HCT116 (cell line): Measurements from ENCODE around the gene TRPV4. TPM values are rescaled to one million over a fixed set of nuclear protein-coding genes. Genes with fewer than 3 reads are reported as not detected.

ENCODE experiments used
- ATAC-seq: fragments of 200-7000 bp; cut with Tn5 transposase; 2 replicates; pipeline ENCODE4 v1.9.1; 2020; ENCODE audit warnings: mild to moderate bottlenecking, moderate library complexity
- BruUV-seq: library from RNA; stranded (reverse); fragments of 400-500 nt; replicated peaks from 2 replicates; lab custom pipeline; 2021; lab: Mats Ljungman, UMichigan
- CTCF ChIA-PET: fragments of 300-600 bp; sonication (Branson Sonifier 250); formaldehyde crosslinking; loops from one replicate; lab custom pipeline; 2021; ENCODE audit warnings: antibody characterized with exemption; lab: Charles Lee
- POLR2A ChIA-PET: fragments of 300-600, 350-600 bp; sonication (Branson Sonifier 250); formaldehyde crosslinking; loops from one replicate; lab custom pipeline; 2021; ENCODE audit warnings: antibody characterized with exemption; lab: Charles Lee
- RAD21 ChIA-PET, 2 experiments: fragments of 300-600 bp; sonication (Branson Sonifier 250); formaldehyde crosslinking; loops; one replicate each; lab custom pipeline; 2023; ENCODE audit warnings: low total read pairs in 2 of 2; ENCODE audit not compliant: uncharacterized antibody in 2 of 2, unreplicated experiment in 2 of 2, low non-redundant PET in 1 of 2; lab: Charles Lee
- DNase-seq: peaks from one replicate; pipeline ENCODE4 v3.0.0-alpha.2; 2010; ENCODE audit warnings: low read depth, low spot score
- H2AFZ ChIP-seq: fragments of 200-600 bp; shearing (Covaris generic), sonication (generic); 2 replicates; pipeline ENCODE4 v1.6.1; 2017; ENCODE audit warnings: low read depth, mixed run types, mixed read lengths, antibody characterized with exemption, low read length; ENCODE audit not compliant: poor library complexity, severe bottlenecking
- H3K27ac ChIP-seq: 2 replicates; pipeline ENCODE4 v1.5.1; 2012; ENCODE audit warnings: low read depth, low read length
- H3K27me3 ChIP-seq: fragments of 200-600 bp; sonication (generic); 2 replicates; pipeline ENCODE4 v1.6.1; 2016; ENCODE audit warnings: mixed run types, low read length, mixed read lengths; ENCODE audit not compliant: insufficient read depth
- H3K36me3 ChIP-seq, 2 experiments: fragments of 200-500 bp in 1 of 2; fragments of 200-600 bp in 1 of 2; sonication (Bioruptor generic) in 1 of 2; sonication (generic) in 1 of 2; 2 replicates each; pipeline versions ENCODE4 v1.5.1 to v1.6.1; 2014 to 2016; ENCODE audit warnings: low read length in 2 of 2, inconsistent platforms in 1 of 2, mixed read lengths in 1 of 2, mixed run types in 1 of 2; ENCODE audit not compliant: insufficient read depth in 2 of 2, control insufficient read depth in 1 of 2
- H3K4me1 ChIP-seq, 2 experiments: fragments of 200-600 bp in 1 of 2; sonication (generic) in 1 of 2; 2 replicates each; pipeline versions ENCODE4 v1.5.1 to v1.6.1; 2012 to 2017; ENCODE audit warnings: low read length in 2 of 2, inconsistent platforms in 1 of 2, mild to moderate bottlenecking in 1 of 2, mixed read lengths in 1 of 2, mixed run types in 1 of 2, moderate library complexity in 1 of 2; ENCODE audit not compliant: insufficient read depth in 2 of 2, control insufficient read depth in 1 of 2
- H3K4me2 ChIP-seq: fragments of 200-600 bp; sonication (generic); 2 replicates; pipeline ENCODE4 v1.6.1; 2017; ENCODE audit warnings: mixed run types, low read length, mixed read lengths
- H3K4me3 ChIP-seq, 2 experiments: fragments of 200-600 bp in 1 of 2; sonication (generic) in 1 of 2; replicated peaks in 1 of 2; 2 replicates each; pipeline ENCODE4 v1.5.1; 2011 to 2016; ENCODE audit warnings: low read length in 2 of 2, control low read depth in 1 of 2, low read depth in 1 of 2, mild to moderate bottlenecking in 1 of 2, mixed read lengths in 1 of 2, mixed run types in 1 of 2
- H3K79me2 ChIP-seq: fragments of 200-600 bp; sonication (generic); 2 replicates; pipeline ENCODE4 v1.6.1; 2017; ENCODE audit warnings: mild to moderate bottlenecking, mixed run types, low read length, moderate library complexity, mixed read lengths; ENCODE audit not compliant: insufficient read depth
- H3K9ac ChIP-seq: fragments of 200-600 bp; sonication (generic); 2 replicates; pipeline ENCODE4 v1.6.1; 2016; ENCODE audit warnings: low read length, mixed read lengths
- H3K9me2 ChIP-seq: fragments of 200-600 bp; sonication (generic), shearing (Covaris generic); 2 replicates; pipeline ENCODE4 v1.6.1; 2017; ENCODE audit warnings: mixed run types, mild to moderate bottlenecking, moderate library complexity; ENCODE audit not compliant: insufficient read depth
- H3K9me3 ChIP-seq, 2 experiments: fragments of 200-500 bp in 1 of 2; fragments of 200-600 bp in 1 of 2; sonication (Bioruptor generic) in 1 of 2; sonication (generic) in 1 of 2; 2 replicates each; pipeline ENCODE4 v1.6.1; 2014 to 2017; ENCODE audit warnings: low read length in 2 of 2, mixed read lengths in 2 of 2, inconsistent platforms in 1 of 2, low read depth in 1 of 2, mild to moderate bottlenecking in 1 of 2, mixed run types in 1 of 2, moderate library complexity in 1 of 2; ENCODE audit not compliant: control insufficient read depth in 1 of 2, insufficient read depth in 1 of 2
- H4K20me1 ChIP-seq: fragments of 200-600 bp; sonication (generic), shearing (Covaris generic); 2 replicates; pipeline ENCODE4 v1.6.1; 2017; ENCODE audit warnings: mixed run types, mild to moderate bottlenecking, moderate library complexity; ENCODE audit not compliant: insufficient read depth
- CTCF ChIP-seq, 3 experiments: fragments of 200-600 bp in 1 of 3; sonication (generic) in 1 of 3; IDR thresholded peaks in 2 of 3; conservative IDR thresholded peaks in 1 of 3; 2 replicates each; pipeline ENCODE4 v1.5.1; 2012 to 2017; ENCODE audit warnings: low read depth in 2 of 3, low read length in 2 of 3, antibody characterized with exemption in 1 of 3, borderline replicate concordance in 1 of 3, control low read depth in 1 of 3, mild to moderate bottlenecking in 1 of 3, mixed read lengths in 1 of 3, mixed run types in 1 of 3, moderate library complexity in 1 of 3; ENCODE audit not compliant: insufficient read depth in 1 of 3
- EZH2 ChIP-seq: fragments of 200-600 bp; sonication (generic); IDR thresholded peaks from 2 replicates; pipeline ENCODE4 v1.6.1; 2017; ENCODE audit warnings: antibody characterized with exemption, mixed run types
- FOSL1 ChIP-seq: IDR thresholded peaks from 2 replicates; pipeline ENCODE4 v1.6.1; 2012; ENCODE audit warnings: low read depth
- MAX ChIP-seq: IDR thresholded peaks from 2 replicates; pipeline ENCODE4 v1.6.1; 2012
- POLR2AphosphoS5 ChIP-seq: IDR thresholded peaks from 2 replicates; pipeline ENCODE4 v1.6.1; 2011; ENCODE audit warnings: mild to moderate bottlenecking, low read depth, low read length, moderate library complexity
- RAD21 ChIP-seq: IDR thresholded peaks from 2 replicates; pipeline ENCODE4 v1.6.1; 2012; ENCODE audit warnings: low read depth, mild to moderate bottlenecking
- SIN3A ChIP-seq: IDR thresholded peaks from 2 replicates; pipeline ENCODE4 v1.6.1; 2012; ENCODE audit warnings: low read depth
- TCF7L2 ChIP-seq: IDR thresholded peaks from 2 replicates; pipeline ENCODE4 v1.7.0; 2011; ENCODE audit warnings: borderline replicate concordance, inconsistent platforms; ENCODE audit not compliant: insufficient read depth, insufficient read length; ENCODE audit errors: extremely low read depth
- ZBTB33 ChIP-seq: IDR thresholded peaks from 2 replicates; pipeline ENCODE4 v1.6.1; 2011; ENCODE audit warnings: mild to moderate bottlenecking, low read length, moderate library complexity; ENCODE audit not compliant: insufficient replicate concordance; ENCODE audit errors: extremely low read depth
- ZNF274 ChIP-seq: fragments of 200-500 bp; sonication (Bioruptor generic); IDR thresholded peaks from 2 replicates; pipeline ENCODE4 v1.6.1; 2014; ENCODE audit warnings: mild to moderate bottlenecking, low read depth, low read length, inconsistent platforms
- intact Hi-C: fragments of 100-400 bp; cut with micrococcal nuclease; formaldehyde crosslinking; loops from 2 replicates; pipeline ENCODE4 v1.10.0; 2022
- total RNA-seq: library from RNA; stranded (reverse); gene quantifications from one replicate; pipeline ENCODE4 v1.2.1, GENCODE V29; 2021; ENCODE audit not compliant: unreplicated experiment

TRPV4 gene
- total RNA-seq, 1 experiment from 2014 or later = 0.54 TPM

GRCh38 chr12:109738209-109738608, 95.0 kb downstream of the TRPV4 start:
- ATAC-seq (no peak), DNase-seq (no peak)
- no peak for TF ChIP-seq MAX
- no peak for TF ChIP-seq SIN3A
- ChIA-PET CTCF (no interaction called here), RAD21 (no interaction called here), POLR2A (no interaction called here)
- H3K4me3 ChIP-seq = no peak overlapping the region
- no peaks in the 10 kb centered on the region for H3K36me3 ChIP-seq
- no peak overlapping the region for H3K9ac ChIP-seq
- H3K4me2 ChIP-seq = no peak overlapping the region
- H3K4me1 ChIP-seq = no peaks in the 10 kb centered on the region
- no peaks in the 10 kb centered on the region for H3K9me3 ChIP-seq
- no peaks in the 10 kb centered on the region for H4K20me1 ChIP-seq
- H2AFZ ChIP-seq = no peak overlapping the region
- H3K9me2 ChIP-seq = no peaks in the 10 kb centered on the region
- H3K27me3 ChIP-seq = no peaks in the 10 kb centered on the region
- H3K79me2 ChIP-seq = no peaks in the 10 kb centered on the region
- BruUV-seq = no TSS peak
- intact Hi-C loops = no loop called here
- H3K27ac ChIP-seq = no peak overlapping the region

GRCh38 chr12:109737631-109738030, 95.6 kb downstream of the TRPV4 start:
- no TSS peak for BruUV-seq
- intact Hi-C loops = no loop called here
- no peaks in the 10 kb centered on the region for H3K9me2 ChIP-seq
- no peak overlapping the region for H3K27ac ChIP-seq
- H3K36me3 ChIP-seq = no peaks in the 10 kb centered on the region
- H2AFZ ChIP-seq = no peak overlapping the region
- H3K79me2 ChIP-seq = no peaks in the 10 kb centered on the region
- ChIA-PET CTCF (no interaction called here), RAD21 (no interaction called here), POLR2A (no interaction called here)
- ATAC-seq (no peak), DNase-seq (no peak)
- no peak overlapping the region for H3K4me2 ChIP-seq
- no peaks in the 10 kb centered on the region for H3K4me1 ChIP-seq
- H3K9ac ChIP-seq = no peak overlapping the region
- H3K9me3 ChIP-seq = no peaks in the 10 kb centered on the region
- no peaks in the 10 kb centered on the region for H4K20me1 ChIP-seq
- H3K4me3 ChIP-seq = no peak overlapping the region
- TF ChIP-seq MAX (no peak), POLR2AphosphoS5 (no peak), SIN3A (no peak), TCF7L2 (no peak), RAD21 (no peak), EZH2 (no peak), ZBTB33 (no peak), FOSL1 (no peak), CTCF (IDR thresholded peaks at IDR 0.05 in 2 of 3, conservative IDR thresholded peaks at IDR 0.05 in 1 of 3; ENCODE audit: borderline replicate concordance in 1 of 3, insufficient read depth in 1 of 3, low read depth in 2 of 3, low read length in 2 of 3) (no peak), ZNF274 (no peak)
- no peaks in the 10 kb centered on the region for H3K27me3 ChIP-seq
